ENCODE results near the gene CLPTM1. TPM values are rescaled to one million over a fixed set of nuclear protein-coding genes. Genes with fewer than 3 reads are reported as not detected.
"Not testable (repeated sequence)": the region's sequence is repeated elsewhere in the genome, so short reads cannot be mapped to it uniquely, and the experiment has no call there.

The CLPTM1 gene
- total and polyA plus RNA-seq, 9 of the 15 experiments (the other 6 are each of a cell fraction or from before 2014, with no cell fraction given), result 0.37 to 96.0 (median 27.5) TPM

GRCh38 chr19:44926245-44927077 is 28.7 kb upstream of the CLPTM1 start:
- H3K9me1 ChIP-seq (ENCODE audit: control insufficient read depth, insufficient read depth, low read length); H3K9me3 ChIP-seq (replicated peaks; ENCODE audit: control insufficient read depth, insufficient read depth, low read depth, low read length); in situ Hi-C loops (cut with MboI); BruUV-seq (replicated peaks); H4K20me1 ChIP-seq (replicated peaks; ENCODE audit: control insufficient read depth, insufficient read depth, low read length); CTCF ChIA-PET (ENCODE audit: low intra/inter-chr PET ratio); H3K27me3 ChIP-seq (ENCODE audit: control insufficient read depth in 2 of 2, insufficient read depth in 2 of 2, low read length in 2 of 2); FAIRE-seq; H3K36me3 ChIP-seq (ENCODE audit: control insufficient read depth, insufficient read depth, low read length); intact Hi-C loops (cut with micrococcal nuclease); H3K79me2 ChIP-seq (ENCODE audit: control insufficient read depth, insufficient read depth, low read length): not testable (repeated sequence)
- POLR2A ChIA-PET, result interaction anchor here (0.9 to 1.8 kb wide), 4 partner anchors 11 to 28 kb away, joined by 3 to 11 read pairs (median 4); partner anchors contain the start of gene APOE
- H3K9ac ChIP-seq (ENCODE audit: insufficient read depth in 1 of 2, low read depth in 2 of 2, low read length in 2 of 2), result peak overlapping the region; percentile 80 to 82
- peak overlapping the region; percentile 32; the same call in 1 of the 2 replicates for H3K4me3 ChIP-seq
- peak in 2 of 4 experiments; percentile 23 to 44 for DNase-seq (ENCODE audit: extremely low read depth in 1 of 4, low spot score in 3 of 4)
- peak overlapping the region; percentile 87 for H2AFZ ChIP-seq (ENCODE audit: low read depth, low read length)
- peak; percentile 77 for ATAC-seq
- peak overlapping the region; percentile 69 for H3K27ac ChIP-seq (ENCODE audit: extremely low read depth, low read depth, low read length)
- H3K4me2 ChIP-seq (ENCODE audit: insufficient read depth, low read length), result peak overlapping the region; percentile 73
- 52% methylated on average over 7 of the region's 19 CpGs for WGBS (ENCODE audit: insufficient coverage, low coverage, missing lambda C conversion rate)
- peaks cover 0 to 24% of the 10 kb centered on the region in 2 experiments; a peak in 4 of 5 replicates for H3K4me1 ChIP-seq (replicated peaks in 1 of 2; ENCODE audit: control insufficient read depth in 2 of 2, insufficient read depth in 2 of 2, low read length in 2 of 2)
- peak; percentile 76 for TF ChIP-seq ZFP36 (IDR thresholded peaks at IDR 0.05; ENCODE audit: low read depth, low read length, partially characterized antibody)
- 0 out of 2 replicates have a peak, but pooled peaks have one; percentile 4 for TF ChIP-seq HDGF (IDR thresholded peaks at IDR 0.05)
- 0 out of 2 replicates have a peak, but pooled peaks have one; percentile 61 for TF ChIP-seq L3MBTL2 (IDR thresholded peaks at IDR 0.05)
- TF ChIP-seq PHF8 (IDR thresholded peaks at IDR 0.05; ENCODE audit: borderline replicate concordance, low read length), result peak; percentile 35; the same call in 1 of the 2 replicates
- TF ChIP-seq POLR2A (conservative IDR thresholded peaks at IDR 0.05), result peak; percentile 56
- 0 out of 4 replicates have a peak, but pooled peaks of 1 of the 2 experiments have one; percentile 13 for TF ChIP-seq HDAC1 (IDR thresholded peaks at IDR 0.05)
- TF ChIP-seq, protein P1, sequence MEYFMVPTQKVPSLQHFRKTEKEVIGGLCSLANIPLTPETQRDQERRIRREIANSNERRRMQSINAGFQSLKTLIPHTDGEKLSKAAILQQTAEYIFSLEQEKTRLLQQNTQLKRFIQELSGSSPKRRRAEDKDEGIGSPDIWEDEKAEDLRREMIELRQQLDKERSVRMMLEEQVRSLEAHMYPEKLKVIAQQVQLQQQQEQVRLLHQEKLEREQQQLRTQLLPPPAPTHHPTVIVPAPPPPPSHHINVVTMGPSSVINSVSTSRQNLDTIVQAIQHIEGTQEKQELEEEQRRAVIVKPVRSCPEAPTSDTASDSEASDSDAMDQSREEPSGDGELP (CRISPR knock-in tag; IDR thresholded peaks at IDR 0.05; ENCODE audit: borderline replicate concordance), result peak; percentile 18; the same call in 1 of the 2 replicates
- TF ChIP-seq, protein P2, sequence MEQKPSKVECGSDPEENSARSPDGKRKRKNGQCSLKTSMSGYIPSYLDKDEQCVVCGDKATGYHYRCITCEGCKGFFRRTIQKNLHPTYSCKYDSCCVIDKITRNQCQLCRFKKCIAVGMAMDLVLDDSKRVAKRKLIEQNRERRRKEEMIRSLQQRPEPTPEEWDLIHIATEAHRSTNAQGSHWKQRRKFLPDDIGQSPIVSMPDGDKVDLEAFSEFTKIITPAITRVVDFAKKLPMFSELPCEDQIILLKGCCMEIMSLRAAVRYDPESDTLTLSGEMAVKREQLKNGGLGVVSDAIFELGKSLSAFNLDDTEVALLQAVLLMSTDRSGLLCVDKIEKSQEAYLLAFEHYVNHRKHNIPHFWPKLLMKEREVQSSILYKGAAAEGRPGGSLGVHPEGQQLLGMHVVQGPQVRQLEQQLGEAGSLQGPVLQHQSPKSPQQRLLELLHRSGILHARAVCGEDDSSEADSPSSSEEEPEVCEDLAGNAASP (IDR thresholded peaks at IDR 0.05), result peak; percentile 65; the same call in 1 of the 2 replicates
- TF ChIP-seq SP1 (CRISPR knock-in tag; IDR thresholded peaks at IDR 0.05), result peak; percentile 37; the same call in 1 of the 2 replicates
- TF ChIP-seq ZFX (CRISPR knock-in tag; IDR thresholded peaks at IDR 0.05), result peak; percentile 54; the same call in 1 of the 2 replicates
- 0 out of 4 replicates have a peak, but pooled peaks of 1 of the 2 experiments have one; percentile 30 for TF ChIP-seq NRF1 (conservative IDR thresholded peaks at IDR 0.05 in 1 of 2, IDR thresholded peaks at IDR 0.05 in 1 of 2)
- peak; percentile 83 for TF ChIP-seq ZNF263 (CRISPR knock-in tag; IDR thresholded peaks at IDR 0.05; ENCODE audit: borderline replicate concordance)
- peak; percentile 35; the same call in 1 of the 2 replicates for TF ChIP-seq CXXC5 (CRISPR knock-in tag; IDR thresholded peaks at IDR 0.05)
- TF ChIP-seq MAX (CRISPR knock-in tag; IDR thresholded peaks at IDR 0.05), result 0 out of 2 replicates have a peak, but pooled peaks have one; percentile 49

All from K562 (cell line).